HepG2 (cell line): ENCODE data around the gene DGKD. TPM values are rescaled to one million over a fixed set of nuclear protein-coding genes. Genes with fewer than 3 reads are reported as not detected.

Source experiments
- ATAC-seq: fragments of 200-7000 bp; cut with Tn5 transposase; 3 replicates; pipeline ENCODE4 v1.9.1; 2020; ENCODE audit warnings: mild to moderate bottlenecking, moderate library complexity
- BruUV-seq: library from RNA; stranded (reverse); fragments of 400-500 nt; replicated peaks from 2 replicates; lab custom pipeline; 2021; lab: Mats Ljungman, UMichigan
- CTCF ChIA-PET: fragments of 300-600 bp; formaldehyde crosslinking; extraction: SDS; loops from one replicate; lab custom pipeline; 2021; ENCODE audit warnings: low total read pairs, inconsistent platforms, low intra/inter-chr PET ratio; lab: Yijun Ruan, JAX
- POLR2A ChIA-PET: fragments of 350-600 bp; sonication (Branson Sonifier 250); formaldehyde crosslinking; loops from one replicate; lab custom pipeline; 2020; ENCODE audit warnings: antibody characterized with exemption, inconsistent platforms; lab: Yijun Ruan, JAX
- DNase-seq: peaks from one replicate; pipeline ENCODE4 v3.0.0-alpha.2; 2015; ENCODE audit warnings: low spot score
- FAIRE-seq: peaks from 3 replicates; lab custom pipeline; 2011; peaks lifted over from hg19 to GRCh38; lab: Jason Lieb, UNC
- H2AFZ ChIP-seq: one replicate; pipeline ENCODE4 v1.6.1; 2011; ENCODE audit warnings: low read length, inconsistent platforms
- H3K27ac ChIP-seq: fragments of 300-600 bp; 3 replicates; pipeline ENCODE4 v1.8.0; 2011; ENCODE audit warnings: mixed run types, mild to moderate bottlenecking, mixed read lengths, low read length, inconsistent platforms; ENCODE audit not compliant: insufficient read depth; ENCODE audit errors: extremely low read length
- H3K27me3 ChIP-seq, 2 experiments: fragments of 200-600 bp in 1 of 2; 2 replicates in 1 of 2; 3 replicates in 1 of 2; pipeline versions ENCODE4 v1.6.0 to v1.8.0; 2011; ENCODE audit warnings: low read length in 2 of 2, mild to moderate bottlenecking in 2 of 2, moderate library complexity in 2 of 2, inconsistent platforms in 1 of 2; ENCODE audit not compliant: insufficient read depth in 2 of 2, control insufficient read depth in 1 of 2
- H3K36me3 ChIP-seq, 2 experiments: fragments of 200-600 bp in 1 of 2; replicated peaks in 1 of 2; 2 replicates in 1 of 2; 3 replicates in 1 of 2; pipeline versions ENCODE4 v1.5.1 to v1.8.0; 2011; ENCODE audit warnings: low read length in 2 of 2, inconsistent platforms in 1 of 2; ENCODE audit not compliant: insufficient read depth in 2 of 2, control insufficient read depth in 1 of 2
- H3K4me1 ChIP-seq: 2 replicates; pipeline ENCODE4 v1.5.1; 2012; ENCODE audit warnings: low read length, inconsistent platforms; ENCODE audit not compliant: insufficient read depth
- H3K4me2 ChIP-seq: 2 replicates; pipeline ENCODE4 v1.6.0; 2011; ENCODE audit warnings: low read depth, low read length, inconsistent platforms
- H3K4me3 ChIP-seq, 3 experiments: fragments of 200-600 bp in 1 of 3; sonication (generic), shearing (Covaris generic) in 1 of 3; replicated peaks in 1 of 3; 2 replicates each; pipeline ENCODE4 v1.5.1; 2011 to 2016; ENCODE audit warnings: low read length in 3 of 3, inconsistent platforms in 2 of 3, low read depth in 2 of 3, mild to moderate bottlenecking in 2 of 3, control low read depth in 1 of 3, mixed read lengths in 1 of 3; ENCODE audit not compliant: insufficient read depth in 1 of 3
- H3K79me2 ChIP-seq: one replicate; pipeline ENCODE4 v1.6.1; 2011; ENCODE audit warnings: low read length, inconsistent platforms; ENCODE audit not compliant: insufficient read depth
- H3K9ac ChIP-seq: 2 replicates; pipeline ENCODE4 v1.6.0; 2011; ENCODE audit warnings: mild to moderate bottlenecking, low read depth, low read length, inconsistent platforms; ENCODE audit not compliant: insufficient read depth
- H3K9me3 ChIP-seq: 2 replicates; pipeline ENCODE4 v1.5.1; 2012; ENCODE audit warnings: mild to moderate bottlenecking, low read length
- H4K20me1 ChIP-seq: 2 replicates; pipeline ENCODE4 v1.6.0; 2011; ENCODE audit warnings: inconsistent platforms, mild to moderate bottlenecking, low read length, moderate library complexity; ENCODE audit not compliant: insufficient read depth
- IRX3 ChIP-seq: sonication (generic); formaldehyde crosslinking; IDR thresholded peaks from 2 replicates; pipeline ENCODE4 v1.8.1; 2023; ENCODE audit warnings: mild to moderate bottlenecking, low read depth, missing genetic modification reagents, borderline replicate concordance
- KDM2A ChIP-seq: sonication (generic); formaldehyde crosslinking; IDR thresholded peaks from 2 replicates; pipeline ENCODE4 v1.4.0; 2020; ENCODE audit warnings: low read depth, missing genetic modification reagents, borderline replicate concordance
- MEF2D ChIP-seq: sonication (generic); formaldehyde crosslinking; IDR thresholded peaks from 2 replicates; pipeline ENCODE4 v1.5.1; 2020; ENCODE audit warnings: mild to moderate bottlenecking, missing genetic modification reagents
- NR2F6 ChIP-seq, 2 experiments: IDR thresholded peaks; 2 replicates each; pipeline ENCODE4 v1.6.1; 2016; ENCODE audit warnings: antibody characterized with exemption in 1 of 2, mild to moderate bottlenecking in 1 of 2
- U2AF2 ChIP-seq: fragments of 200-400 bp; formaldehyde crosslinking; IDR thresholded peaks from 2 replicates; pipeline ENCODE4 v1.6.1; 2017; ENCODE audit warnings: low read depth, mild to moderate bottlenecking, low read length
- ZNF354B ChIP-seq: sonication (generic); formaldehyde crosslinking; IDR thresholded peaks from 2 replicates; pipeline ENCODE4 v1.8.0; 2022; ENCODE audit warnings: mild to moderate bottlenecking, missing genetic modification reagents
- ZNF775 ChIP-seq: sonication (generic); formaldehyde crosslinking; IDR thresholded peaks from 2 replicates; pipeline ENCODE4 v1.4.0; 2020; ENCODE audit warnings: missing genetic modification reagents, mild to moderate bottlenecking, moderate library complexity, borderline replicate concordance
- WGBS: methylation state at CpG from one replicate; pipeline ENCODE4 v1.1.6; 2017; ENCODE audit warnings: low lambda C conversion rate; 5-methylcytosine and 5-hydroxymethylcytosine counted together
- in situ Hi-C: cut with HindIII; loops from 2 replicates; pipeline ENCODE4 v1.10.0; 2017; ENCODE audit warnings: low pct_unique_long_range_greater_than_20kb; ENCODE audit not compliant: extremely low pct_ligation_motif_present
- intact Hi-C: fragments of 100-400 bp; cut with micrococcal nuclease; formaldehyde crosslinking; loops from one replicate; pipeline ENCODE4 v1.10.0; 2022; ENCODE audit not compliant: unreplicated experiment
- polyA plus RNA-seq, 8 experiments: library from polyadenylated mRNA; depleted of rRNA in 3 of 8; stranded (reverse) in 7 of 8; unstranded in 1 of 8; fragments of >200 nt; fragmentation: Illumina TruSeq in 4 of 8; extraction: Trizol in 4 of 8; gene quantifications; 2 replicates each; pipeline versions ENCODE4 v1.2.1 to v1.2.3, GENCODE V29; 2011 to 2016; ENCODE audit warnings: low read depth in 4 of 8, missing spikeins in 1 of 8, mixed read lengths in 1 of 8; ENCODE audit not compliant: insufficient read depth in 1 of 8
- total RNA-seq, 5 experiments: library from RNA; depleted of rRNA; stranded (reverse); fragments of >200 nt; fragmentation: Illumina TruSeq; extraction: Trizol; gene quantifications; 2 replicates each; pipeline ENCODE4 v1.2.3, GENCODE V29; 2016; ENCODE audit warnings: low read depth in 1 of 5
- TF ChIP-seq, protein P1 (sequence below): sonication (generic); formaldehyde crosslinking; IDR thresholded peaks from 2 replicates; pipeline ENCODE4 v1.9.0; 2021; ENCODE audit warnings: missing genetic modification reagents, borderline replicate concordance
- TF ChIP-seq, protein P2 (sequence below): sonication (generic); formaldehyde crosslinking; IDR thresholded peaks from one replicate; pipeline ENCODE4 v1.5.1; 2020; ENCODE audit warnings: mild to moderate bottlenecking, missing genetic modification reagents; ENCODE audit errors: not compliant biosample characterization

Gene DGKD
- total and polyA plus RNA-seq, 2 of the 13 experiments (the other 11 are each of a cell fraction or from before 2014, with no cell fraction given), result 24.5 to 33.2 TPM

DNA sequence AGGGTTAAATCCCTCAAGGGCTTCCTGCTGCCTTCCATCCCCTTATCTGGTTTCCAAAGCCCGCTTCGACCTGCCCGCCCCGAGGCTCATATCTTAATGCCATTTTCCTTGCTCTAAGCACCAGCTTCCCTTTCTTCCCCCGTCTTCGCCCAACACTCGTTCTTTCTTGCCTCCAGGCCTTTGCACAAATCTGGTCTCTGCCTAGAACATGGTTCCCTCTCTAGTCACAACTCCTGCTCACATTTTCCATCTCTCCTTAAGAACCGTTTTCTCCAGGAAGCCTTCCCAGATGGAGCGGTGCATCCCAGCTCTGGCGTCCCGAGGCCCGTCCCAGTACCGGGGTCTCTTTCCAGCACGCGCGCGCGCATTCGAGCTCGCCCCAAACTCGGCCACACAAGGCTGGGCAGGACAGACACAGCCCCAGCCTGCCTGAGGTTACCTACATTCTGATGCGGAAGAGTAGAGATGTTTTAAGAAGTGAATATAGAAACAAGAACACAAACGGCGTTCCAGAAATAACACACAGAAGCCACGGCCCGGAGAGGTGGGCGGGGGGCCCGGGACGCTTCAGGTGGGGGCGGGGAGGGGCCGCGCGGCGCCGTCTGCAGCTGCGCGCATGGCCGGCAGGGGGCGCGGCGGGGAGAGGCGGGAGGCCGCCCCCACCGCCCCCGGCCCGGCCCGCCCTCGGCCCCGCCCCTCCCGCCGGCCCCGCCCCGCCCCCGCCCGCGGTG is at the start of gene DGKD (continued):
- TF ChIP-seq, protein P1, sequence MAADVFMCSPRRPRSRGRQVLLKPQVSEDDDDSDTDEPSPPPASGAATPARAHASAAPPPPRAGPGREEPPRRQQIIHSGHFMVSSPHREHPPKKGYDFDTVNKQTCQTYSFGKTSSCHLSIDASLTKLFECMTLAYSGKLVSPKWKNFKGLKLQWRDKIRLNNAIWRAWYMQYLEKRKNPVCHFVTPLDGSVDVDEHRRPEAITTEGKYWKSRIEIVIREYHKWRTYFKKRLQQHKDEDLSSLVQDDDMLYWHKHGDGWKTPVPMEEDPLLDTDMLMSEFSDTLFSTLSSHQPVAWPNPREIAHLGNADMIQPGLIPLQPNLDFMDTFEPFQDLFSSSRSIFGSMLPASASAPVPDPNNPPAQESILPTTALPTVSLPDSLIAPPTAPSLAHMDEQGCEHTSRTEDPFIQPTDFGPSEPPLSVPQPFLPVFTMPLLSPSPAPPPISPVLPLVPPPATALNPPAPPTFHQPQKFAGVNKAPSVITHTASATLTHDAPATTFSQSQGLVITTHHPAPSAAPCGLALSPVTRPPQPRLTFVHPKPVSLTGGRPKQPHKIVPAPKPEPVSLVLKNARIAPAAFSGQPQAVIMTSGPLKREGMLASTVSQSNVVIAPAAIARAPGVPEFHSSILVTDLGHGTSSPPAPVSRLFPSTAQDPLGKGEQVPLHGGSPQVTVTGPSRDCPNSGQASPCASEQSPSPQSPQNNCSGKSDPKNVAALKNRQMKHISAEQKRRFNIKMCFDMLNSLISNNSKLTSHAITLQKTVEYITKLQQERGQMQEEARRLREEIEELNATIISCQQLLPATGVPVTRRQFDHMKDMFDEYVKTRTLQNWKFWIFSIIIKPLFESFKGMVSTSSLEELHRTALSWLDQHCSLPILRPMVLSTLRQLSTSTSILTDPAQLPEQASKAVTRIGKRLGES, result no peak

DNA sequence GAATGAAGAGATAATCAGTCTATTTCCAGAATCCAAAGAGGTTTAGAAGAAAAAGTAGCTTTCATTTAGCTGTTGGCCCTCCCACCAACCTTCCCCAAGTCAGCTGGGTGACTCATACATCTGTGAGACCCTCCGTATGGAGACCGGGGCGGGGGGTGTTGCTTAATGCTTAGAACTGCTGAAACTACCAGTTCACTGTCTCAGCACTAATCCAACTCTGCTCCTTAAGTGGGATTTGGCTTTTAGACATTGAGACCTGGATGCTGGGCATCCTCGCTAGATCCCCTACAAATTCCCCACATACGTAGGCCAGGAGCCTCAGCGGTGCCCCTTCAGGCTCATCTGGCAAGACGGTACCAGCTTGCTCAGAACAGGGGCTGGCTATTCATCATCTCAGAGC is 46.7 kb upstream of the DGKD start, which contains the start of gene SAG:
Gene SAG (plus strand): TSS at position 252 of the 400 bp plus-strand sequence. CDS start 1,374 bp downstream, outside the sequence.
- Histone ChIP-seq H3K4me1 (peaks cover 25% of the 10 kb centered on the region), H4K20me1 (no peaks in the 10 kb centered on the region), H3K9me3 (no peaks in the 10 kb centered on the region), H3K36me3 (no peaks in the 10 kb centered on the region), H3K4me2 (no peak within 1 kb of the TSS), H3K4me3 (no peak within 1 kb of the TSS), H3K79me2 (no peaks in the 10 kb centered on the region), H3K27me3 (peaks cover 0 to 3% of the 10 kb centered on the region in 2 experiments; a peak in 1 of 5 replicates), H2AFZ (no peak within 1 kb of the TSS), H3K9ac (no peak within 1 kb of the TSS), H3K27ac (no peak within 1 kb of the TSS)
- in situ Hi-C loops, result loop anchor here (25.0 kb wide), 1 partner anchor 530 kb away; no protein-coding TSS in a partner anchor
- ChIA-PET POLR2A (interaction anchor here (1.2 kb wide), 1 partner anchor 757 kb away, joined by 3 read pairs; the partner anchor contains the start of genes EIF4E2 and TIGD1), CTCF (no interaction called here)
- FAIRE-seq (no peak), DNase-seq (no peak), ATAC-seq (no peak)
- 51% methylated on average over 7 of the region's 7 CpGs for WGBS
- intact Hi-C loops, result no loop called here
- BruUV-seq, result no TSS peak
- no peak for TF ChIP-seq NR2F6 (IDR thresholded peaks at IDR 0.05)
- no peak for TF ChIP-seq NR2F6 (CRISPR knock-in tag; IDR thresholded peaks at IDR 0.05)
- no peak for TF ChIP-seq ZNF775
- TF ChIP-seq ZNF354B (CRISPR knock-in tag), result no peak
- TF ChIP-seq IRX3 (CRISPR knock-in tag), result no peak
- TF ChIP-seq, protein P2, sequence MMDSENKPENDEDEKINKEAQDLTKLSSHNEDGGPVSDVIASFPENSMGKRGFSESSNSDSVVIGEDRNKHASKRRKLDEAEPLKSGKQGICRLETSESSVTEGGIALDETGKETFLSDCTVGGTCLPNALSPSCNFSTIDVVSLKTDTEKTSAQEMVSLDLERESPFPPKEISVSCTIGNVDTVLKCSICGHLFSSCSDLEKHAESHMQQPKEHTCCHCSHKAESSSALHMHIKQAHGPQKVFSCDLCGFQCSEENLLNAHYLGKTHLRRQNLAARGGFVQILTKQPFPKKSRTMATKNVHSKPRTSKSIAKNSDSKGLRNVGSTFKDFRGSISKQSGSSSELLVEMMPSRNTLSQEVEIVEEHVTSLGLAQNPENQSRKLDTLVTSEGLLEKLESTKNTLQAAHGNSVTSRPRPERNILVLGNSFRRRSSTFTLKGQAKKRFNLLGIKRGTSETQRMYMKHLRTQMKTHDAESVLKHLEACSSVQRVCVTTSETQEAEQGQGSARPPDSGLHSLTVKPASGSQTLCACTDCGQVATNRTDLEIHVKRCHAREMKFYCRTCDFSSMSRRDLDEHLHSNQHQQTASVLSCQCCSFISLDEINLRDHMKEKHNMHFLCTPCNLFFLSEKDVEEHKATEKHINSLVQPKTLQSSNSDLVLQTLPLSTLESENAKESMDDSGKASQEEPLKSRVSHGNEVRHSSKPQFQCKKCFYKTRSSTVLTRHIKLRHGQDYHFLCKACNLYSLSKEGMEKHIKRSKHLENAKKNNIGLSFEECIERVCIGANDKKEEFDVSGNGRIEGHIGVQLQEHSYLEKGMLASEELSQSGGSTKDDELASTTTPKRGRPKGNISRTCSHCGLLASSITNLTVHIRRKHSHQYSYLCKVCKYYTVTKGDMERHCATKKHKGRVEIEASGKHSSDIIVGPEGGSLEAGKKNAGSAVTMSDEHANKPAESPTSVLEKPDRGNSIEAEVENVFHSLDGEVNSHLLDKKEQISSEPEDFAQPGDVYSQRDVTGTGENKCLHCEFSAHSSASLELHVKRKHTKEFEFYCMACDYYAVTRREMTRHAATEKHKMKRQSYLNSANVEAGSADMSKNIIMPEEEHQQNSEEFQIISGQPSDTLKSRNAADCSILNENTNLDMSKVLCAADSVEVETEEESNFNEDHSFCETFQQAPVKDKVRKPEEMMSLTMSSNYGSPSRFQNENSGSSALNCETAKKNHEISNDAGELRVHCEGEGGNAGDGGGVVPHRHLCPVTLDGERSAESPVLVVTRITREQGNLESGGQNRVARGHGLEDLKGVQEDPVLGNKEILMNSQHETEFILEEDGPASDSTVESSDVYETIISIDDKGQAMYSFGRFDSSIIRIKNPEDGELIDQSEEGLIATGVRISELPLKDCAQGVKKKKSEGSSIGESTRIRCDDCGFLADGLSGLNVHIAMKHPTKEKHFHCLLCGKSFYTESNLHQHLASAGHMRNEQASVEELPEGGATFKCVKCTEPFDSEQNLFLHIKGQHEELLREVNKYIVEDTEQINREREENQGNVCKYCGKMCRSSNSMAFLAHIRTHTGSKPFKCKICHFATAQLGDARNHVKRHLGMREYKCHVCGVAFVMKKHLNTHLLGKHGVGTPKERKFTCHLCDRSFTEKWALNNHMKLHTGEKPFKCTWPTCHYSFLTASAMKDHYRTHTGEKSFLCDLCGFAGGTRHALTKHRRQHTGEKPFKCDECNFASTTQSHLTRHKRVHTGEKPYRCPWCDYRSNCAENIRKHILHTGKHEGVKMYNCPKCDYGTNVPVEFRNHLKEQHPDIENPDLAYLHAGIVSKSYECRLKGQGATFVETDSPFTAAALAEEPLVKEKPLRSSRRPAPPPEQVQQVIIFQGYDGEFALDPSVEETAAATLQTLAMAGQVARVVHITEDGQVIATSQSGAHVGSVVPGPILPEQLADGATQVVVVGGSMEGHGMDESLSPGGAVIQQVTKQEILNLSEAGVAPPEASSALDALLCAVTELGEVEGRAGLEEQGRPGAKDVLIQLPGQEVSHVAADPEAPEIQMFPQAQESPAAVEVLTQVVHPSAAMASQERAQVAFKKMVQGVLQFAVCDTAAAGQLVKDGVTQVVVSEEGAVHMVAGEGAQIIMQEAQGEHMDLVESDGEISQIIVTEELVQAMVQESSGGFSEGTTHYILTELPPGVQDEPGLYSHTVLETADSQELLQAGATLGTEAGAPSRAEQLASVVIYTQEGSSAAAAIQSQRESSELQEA (CRISPR knock-in tag), result no peak
- TF ChIP-seq KDM2A (CRISPR knock-in tag), result no peak
- TF ChIP-seq MEF2D, result no peak
- TF ChIP-seq U2AF2, result no peak
